GM19324 (cell line): Measurements from ENCODE around the gene EMC7.
"Not testable (repeated sequence)": the region's sequence is repeated elsewhere in the genome, so short reads cannot be mapped to it uniquely, and the experiment has no call there.

ENCODE experiments used
- ATAC-seq: cut with Tn5 transposase; IDR thresholded peaks from one replicate; pipeline ENCODE4 v1.9.1; 2021; ENCODE audit warnings: mild to moderate bottlenecking, moderate library complexity; ENCODE audit not compliant: unreplicated experiment, low FRiP score

EMC7 gene

DNA sequence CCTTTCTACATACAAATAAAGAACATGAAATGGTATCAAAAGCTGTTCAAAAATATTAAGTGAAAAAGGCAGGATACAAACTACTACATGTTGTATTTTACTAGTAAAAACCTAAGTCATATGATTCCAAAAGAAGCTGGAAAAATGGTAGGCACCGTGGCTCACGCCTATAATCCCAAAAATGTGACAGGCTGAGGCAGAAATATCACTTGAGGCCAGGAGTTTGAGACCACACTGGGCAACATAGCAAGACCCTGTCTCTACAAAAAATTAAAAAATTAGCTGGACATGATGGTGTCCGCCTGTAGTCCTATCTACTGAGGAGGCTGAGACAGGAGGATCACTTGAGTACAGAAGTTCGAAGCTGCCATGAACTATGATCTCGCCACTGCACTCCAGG lies 1.7 kb downstream of the EMC7 start:
- no peak for ATAC-seq

- ATAC-seq = no peak
Measured at GRCh38 chr15:34085746-34086145, 15.9 kb downstream of the EMC7 start.

- no peak for ATAC-seq
Measured at GRCh38 chr15:34084086-34084485, 17.6 kb downstream of the EMC7 start.

DNA sequence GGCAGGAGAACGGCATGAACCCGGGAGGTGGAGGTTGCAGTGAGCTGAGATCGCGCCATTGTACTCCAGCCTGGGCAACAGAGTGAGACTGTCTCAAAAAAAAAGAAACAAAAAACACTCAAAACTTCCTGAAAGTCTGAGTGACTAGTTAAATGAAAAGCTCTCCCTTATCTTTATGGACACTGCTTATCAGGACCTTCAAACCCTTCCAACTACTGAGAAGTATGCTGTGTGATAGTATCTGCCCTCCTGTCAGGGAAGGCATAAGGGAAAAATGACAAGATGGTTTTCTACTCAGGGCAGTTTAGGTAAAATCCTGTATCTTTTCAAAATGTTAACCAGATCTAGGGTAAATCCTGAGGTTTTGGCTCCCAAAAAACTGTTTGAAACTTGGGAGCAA lies 21.8 kb downstream of the EMC7 start:
- ATAC-seq = no peak

DNA sequence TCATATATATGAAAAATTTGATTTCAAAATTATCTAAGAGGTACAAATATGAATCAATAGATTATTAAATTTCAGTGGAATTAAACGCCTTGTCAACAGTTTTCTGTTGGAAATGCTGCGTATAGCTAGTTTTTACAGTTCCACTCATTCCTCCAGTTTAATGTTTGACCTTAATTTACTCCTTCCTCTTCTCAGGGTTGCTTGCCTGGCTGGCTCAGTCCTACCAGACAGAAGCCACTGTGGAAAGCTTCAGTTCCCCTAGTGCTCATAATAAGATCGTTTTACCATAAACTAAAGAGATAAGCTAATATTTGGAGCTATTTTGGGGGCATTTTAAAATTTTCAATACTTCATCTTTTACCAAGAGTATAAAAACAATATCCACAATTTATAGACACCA lies 22.8 kb downstream of the EMC7 start:
- ATAC-seq = no peak

DNA sequence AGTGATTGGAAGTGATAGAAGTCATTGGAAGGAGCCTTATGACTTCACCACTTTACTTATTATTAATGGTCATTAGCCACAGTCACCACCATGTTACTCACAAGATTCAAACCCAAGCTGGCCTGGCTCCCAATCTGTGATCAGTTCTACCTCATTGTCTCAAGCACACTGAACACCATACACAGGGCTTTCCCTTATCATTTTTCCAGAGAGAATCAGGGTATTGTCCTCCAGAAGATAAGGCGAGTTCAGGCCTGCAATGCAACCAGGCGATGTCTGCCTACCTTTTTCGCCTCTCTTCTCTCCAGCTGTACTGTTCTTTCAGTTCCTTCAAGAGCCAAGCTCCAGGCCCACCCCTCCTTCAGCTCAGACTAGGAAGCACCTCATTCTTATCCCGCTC lies 24.9 kb downstream of the EMC7 start:
- ATAC-seq = no peak

DNA sequence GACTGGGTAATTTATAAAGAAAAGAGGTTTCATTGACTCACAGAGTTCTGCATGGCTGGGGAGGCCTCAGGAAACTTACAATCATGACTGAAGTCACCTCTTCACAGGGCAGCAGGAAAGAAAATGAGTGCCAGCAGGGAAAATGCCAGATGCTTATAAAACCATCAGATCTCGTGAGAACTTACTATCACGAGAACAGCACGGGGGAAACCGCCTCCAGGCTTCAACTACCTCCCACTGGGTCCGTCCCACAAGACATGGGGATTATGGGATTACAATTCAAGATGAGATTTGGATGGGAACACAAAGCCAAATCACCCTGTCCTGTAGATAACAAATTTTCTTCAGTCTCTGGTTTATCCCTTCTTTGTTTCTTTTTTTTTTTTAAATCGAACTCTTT lies 31.7 kb downstream of the EMC7 start:
- ATAC-seq = no peak

DNA sequence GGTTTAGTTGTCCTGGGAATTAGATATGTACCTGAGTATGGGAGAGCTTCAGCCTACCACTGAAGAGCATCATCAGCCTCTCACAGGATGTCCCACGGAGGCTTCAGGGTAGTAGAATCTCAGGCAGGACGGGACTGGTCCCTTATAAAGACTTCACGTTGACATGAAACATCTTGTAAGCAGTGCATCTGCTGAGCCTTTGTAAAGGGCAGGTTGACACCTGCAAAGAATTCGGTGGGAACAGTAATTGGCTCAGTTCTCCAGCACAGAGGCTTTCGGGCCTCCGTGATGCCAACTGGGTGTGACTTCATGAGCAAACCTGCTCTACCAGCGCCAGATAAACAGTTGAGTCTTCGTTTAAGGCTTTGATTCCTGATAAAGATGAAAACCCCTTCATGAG lies 35.7 kb downstream of the EMC7 start:
- no peak for ATAC-seq

DNA sequence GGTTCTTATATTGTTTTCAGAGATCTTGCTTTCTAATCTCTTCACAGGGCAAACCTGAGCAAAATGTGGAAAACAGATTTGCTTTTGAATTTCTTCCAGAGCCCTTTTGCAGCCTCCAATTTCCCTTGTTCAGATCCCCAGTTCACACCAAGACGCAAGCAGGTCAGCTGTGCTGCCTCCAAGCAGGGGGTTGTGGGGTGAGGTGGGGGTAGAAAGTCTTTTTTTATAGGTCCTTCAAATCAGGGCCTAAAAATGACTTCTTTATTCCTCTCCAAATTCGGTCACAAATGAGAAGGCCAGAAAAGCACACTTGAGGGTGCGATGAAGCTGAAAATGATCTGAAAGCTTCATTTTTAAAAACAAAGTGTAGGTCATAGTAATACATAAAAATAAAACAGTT lies 36.4 kb downstream of the EMC7 start:
- no peak for ATAC-seq

- ATAC-seq = no peak
Measured at GRCh38 chr15:34064438-34064837, 37.2 kb downstream of the EMC7 start.

DNA sequence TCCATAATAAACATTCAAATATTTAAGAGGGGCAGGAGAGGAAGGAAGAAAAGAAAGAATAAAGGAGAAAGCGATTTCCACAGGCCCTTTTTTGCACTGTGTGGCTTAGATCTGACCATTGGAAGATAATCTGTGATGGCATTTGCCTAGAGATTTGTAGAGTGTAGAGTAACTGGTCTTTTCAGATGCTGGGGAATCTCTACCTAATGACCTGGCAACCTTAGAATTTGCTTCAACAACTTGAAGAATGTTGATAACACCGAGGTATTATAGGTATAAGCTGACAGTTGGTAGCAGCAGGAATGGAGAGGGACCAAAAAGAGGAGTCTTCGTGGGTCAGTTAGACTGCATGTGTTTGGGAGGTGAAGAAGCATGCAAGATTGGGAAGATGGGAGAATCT lies 41.7 kb downstream of the EMC7 start:
- ATAC-seq = no peak

DNA sequence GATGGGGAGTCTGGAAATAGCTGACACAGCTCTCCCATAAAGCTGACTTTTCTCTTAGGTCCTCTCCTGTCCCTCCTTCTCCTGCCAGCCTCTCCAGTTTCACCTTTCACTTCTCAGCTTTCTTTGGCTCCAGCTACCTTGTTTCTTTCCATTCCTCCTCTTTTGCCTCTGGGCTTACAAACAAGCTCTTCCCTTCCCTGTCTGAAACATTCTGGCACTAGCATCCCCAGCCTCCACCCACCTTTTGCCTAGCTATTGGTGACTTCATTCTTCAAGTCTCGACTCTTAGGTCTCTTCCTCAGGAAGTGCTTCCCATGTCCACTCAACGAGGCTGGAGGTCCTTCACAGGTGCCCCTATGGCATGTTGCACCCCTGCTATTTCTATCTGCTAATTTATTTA lies 42.2 kb downstream of the EMC7 start:
- ATAC-seq = no peak

DNA sequence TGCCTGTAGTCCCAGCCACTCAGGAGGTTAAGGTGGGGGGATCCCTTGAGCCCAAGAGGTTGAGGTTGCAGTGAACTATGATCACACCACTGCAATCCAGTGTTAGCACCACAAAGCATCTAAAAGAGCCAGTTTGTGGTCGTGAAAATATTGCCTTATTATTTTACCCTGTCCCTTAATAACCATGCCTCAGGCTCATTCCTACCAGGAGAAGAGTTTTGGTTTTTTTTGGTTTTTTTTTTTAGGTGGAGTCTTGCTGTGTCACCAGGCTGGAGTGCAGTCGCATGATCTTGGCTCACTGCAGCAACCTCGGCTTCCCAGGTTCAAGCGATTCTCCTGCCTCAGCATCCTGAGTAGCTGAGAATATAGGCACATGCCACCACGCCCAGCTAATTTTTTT lies 44.8 kb downstream of the EMC7 start:
- no peak for ATAC-seq

DNA sequence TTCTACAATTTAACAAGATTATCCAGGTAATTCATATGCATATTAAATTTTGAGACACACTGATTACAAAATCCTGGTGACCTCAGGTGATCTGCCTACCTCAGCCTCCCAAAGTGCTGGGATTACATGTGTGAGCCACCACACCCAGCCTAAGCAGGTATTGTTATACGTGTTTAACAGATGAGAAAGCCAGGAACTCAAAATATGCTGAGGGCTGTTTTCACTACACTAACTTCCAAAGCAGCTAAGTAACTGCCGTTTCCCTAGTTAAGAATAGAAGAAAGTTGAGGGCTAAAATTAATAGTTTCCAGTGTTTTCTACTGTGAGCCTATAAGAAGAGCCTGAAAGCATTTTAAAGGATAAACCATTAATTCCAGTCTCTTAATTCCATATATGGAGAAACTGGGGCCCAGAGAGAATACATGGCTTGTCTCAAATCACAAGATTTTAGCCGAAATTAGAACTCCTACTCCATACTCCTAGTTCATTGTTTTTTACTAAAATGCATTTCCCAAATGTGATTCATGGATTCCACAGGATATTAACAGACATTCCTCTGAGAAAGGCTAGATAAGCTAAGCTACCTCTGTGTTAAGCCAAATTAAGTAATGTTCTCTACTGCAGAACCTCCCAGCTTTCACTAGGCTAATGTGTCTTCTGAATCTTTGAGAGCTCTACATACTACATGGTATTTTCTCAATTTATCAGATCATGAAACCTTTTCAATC lies 45.6 kb downstream of the EMC7 start:
- no peak for ATAC-seq

GRCh38 chr15:34054081-34054707 lies 47.5 kb downstream of the EMC7 start:
- no peak for ATAC-seq

GRCh38 chr15:34050385-34050784 lies 51.3 kb downstream of the EMC7 start:
- not testable (repeated sequence) for ATAC-seq

- ATAC-seq = no peak
Measured at GRCh38 chr15:34049112-34049511, 52.5 kb downstream of the EMC7 start.

DNA sequence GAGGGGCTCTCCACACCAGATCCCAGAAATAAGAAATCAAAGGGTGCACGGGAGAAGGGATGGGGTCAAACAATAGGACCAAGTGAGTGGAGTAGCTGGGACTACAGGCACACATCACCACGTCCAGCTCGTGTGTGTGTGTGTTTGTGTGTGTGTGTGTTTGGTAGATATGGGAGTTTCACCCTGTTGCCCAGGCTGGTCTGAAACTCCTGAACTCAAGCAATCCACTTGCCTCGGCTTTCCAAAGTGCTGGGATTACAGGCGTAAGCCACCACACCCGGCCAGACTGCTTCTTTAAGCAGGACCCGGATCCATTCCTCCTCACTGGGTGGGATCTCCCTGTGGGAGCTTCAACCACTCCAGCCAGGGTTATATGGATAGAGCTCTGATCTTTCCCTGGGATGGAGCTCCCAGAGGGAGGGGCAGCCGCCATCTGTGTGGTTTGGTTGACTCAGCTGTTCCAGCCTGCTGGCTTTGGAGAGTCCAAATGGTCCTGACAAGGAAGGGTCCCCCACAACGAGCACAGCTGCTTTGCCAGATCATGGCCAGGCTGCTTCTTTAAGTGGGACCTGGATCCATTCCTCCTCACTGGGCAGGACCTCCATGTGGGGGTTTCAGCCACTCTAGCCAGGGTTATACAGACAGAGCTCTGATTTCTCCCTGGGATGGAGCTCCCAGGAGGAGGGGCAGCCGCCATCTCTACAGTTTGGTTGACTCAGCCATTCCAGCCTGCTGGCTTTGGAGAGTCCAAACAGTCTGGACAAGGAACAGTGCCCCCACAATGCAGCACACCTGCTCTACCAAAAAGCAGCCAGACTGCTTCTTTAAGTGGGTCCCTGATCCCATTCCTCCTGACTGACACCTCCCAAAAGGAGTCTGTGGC lies 53.5 kb downstream of the EMC7 start:
- no peak for ATAC-seq

DNA sequence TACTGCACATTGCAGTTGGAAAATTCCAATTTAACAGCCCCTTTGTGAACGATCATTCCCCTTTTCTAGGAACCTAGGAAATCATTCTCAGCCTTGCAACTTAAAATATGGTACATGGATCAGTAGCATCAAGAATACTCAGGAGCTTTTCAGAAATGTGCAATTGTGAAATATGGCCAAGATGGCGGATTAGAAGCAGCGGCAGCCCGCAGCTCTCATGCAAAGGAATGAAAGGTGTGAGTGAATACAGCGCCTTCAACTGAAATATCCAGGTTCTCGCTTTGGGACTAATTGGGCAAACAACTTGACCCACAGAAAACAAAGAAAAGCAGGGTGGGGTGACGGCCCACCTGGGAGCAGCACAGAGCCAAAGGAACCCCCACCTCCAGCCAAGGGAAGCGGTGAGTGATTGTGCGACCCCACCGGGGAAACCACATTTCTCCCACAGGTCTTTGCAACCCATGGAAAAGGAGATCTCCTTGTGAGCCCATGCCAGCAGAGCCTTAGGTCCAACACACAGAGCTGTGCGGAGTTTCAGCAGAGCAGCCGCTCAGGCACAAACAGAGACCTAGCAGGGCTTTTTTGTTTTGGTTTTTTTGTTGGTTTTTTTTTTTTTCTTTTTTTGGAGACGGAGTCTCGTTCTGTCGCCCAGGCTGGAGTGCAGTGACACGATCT lies 55.1 kb downstream of the EMC7 start:
- ATAC-seq = no peak

DNA sequence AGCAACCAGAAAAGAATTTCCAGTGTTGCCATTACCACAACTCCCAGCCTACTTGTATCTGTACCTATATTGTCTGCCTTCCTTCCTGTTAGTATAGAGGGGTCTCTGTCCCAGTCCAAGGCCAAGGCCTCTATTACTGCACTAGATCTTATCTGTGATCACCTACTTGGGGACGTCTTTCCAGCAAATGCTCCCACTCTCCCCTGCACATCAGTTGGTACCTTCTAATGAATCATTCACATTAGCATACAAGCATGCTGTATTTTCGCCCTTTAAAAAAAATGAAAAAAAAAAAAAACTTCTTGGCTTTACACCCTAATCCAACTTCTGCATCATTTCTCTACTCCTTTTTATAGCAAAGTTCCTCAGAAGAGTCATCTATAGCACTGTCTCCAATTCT lies 57.8 kb downstream of the EMC7 start:
- ATAC-seq = no peak

DNA sequence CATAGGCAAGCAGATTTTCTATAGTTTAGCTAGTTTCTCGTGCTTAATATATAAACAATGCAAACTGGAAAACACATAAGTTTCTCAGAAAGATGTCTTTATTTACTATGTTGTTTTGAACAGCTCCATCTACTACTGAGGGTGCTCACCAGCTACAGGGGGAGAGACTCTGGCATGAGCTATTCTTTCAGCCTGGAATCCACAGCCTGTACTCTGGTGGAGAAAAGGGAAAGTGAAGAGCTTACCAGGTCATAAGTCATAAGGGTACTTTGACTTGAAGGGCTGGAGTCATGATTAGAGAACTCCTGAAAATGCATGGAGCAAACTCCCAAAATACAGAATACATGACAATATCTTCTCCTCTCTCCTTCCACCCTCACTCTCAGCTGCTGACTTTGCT lies 58.3 kb downstream of the EMC7 start:
- no peak for ATAC-seq
